A549 (cell line): ENCODE measurements around the gene SLC16A6.

ENCODE experiments used
- BCL3 ChIP-seq: fragments of >200 bp; sonication (Bioruptor Twin); formaldehyde crosslinking; IDR thresholded peaks from 3 replicates; pipeline ENCODE4 v1.6.1; 2016
- CHD2 ChIP-seq: fragments of 150-350 bp; IDR thresholded peaks from 2 replicates; pipeline ENCODE4 v1.6.1; 2014; ENCODE audit warnings: low read length; ENCODE audit not compliant: partially characterized antibody
- CTCF ChIP-seq: fragments of >200 bp; sonication (Bioruptor Twin); formaldehyde crosslinking; IDR thresholded peaks from 3 replicates; pipeline ENCODE4 v1.5.1; 2016
- HMGXB4 ChIP-seq: fragments of 250-450 bp; sonication (Bioruptor Pico); IDR thresholded peaks from 2 replicates; pipeline ENCODE4 v1.5.0; 2021; ENCODE audit warnings: mild to moderate bottlenecking, moderate library complexity, borderline replicate concordance
- KDM1A ChIP-seq: fragments of 200-600 bp; sonication (generic); IDR thresholded peaks from 2 replicates; pipeline ENCODE4 v1.6.1; 2016; ENCODE audit warnings: low read depth, mild to moderate bottlenecking
- MAX ChIP-seq: IDR thresholded peaks from 2 replicates; pipeline ENCODE4 v1.6.1; 2012
- NFE2L2 ChIP-seq: fragments of 150-350 bp; conservative IDR thresholded peaks from 2 replicates; pipeline ENCODE4 v1.6.1; 2014; ENCODE audit warnings: low read length
- NR3C1 ChIP-seq: fragments of >200 bp; sonication (Bioruptor Twin); formaldehyde crosslinking; IDR thresholded peaks from 3 replicates; pipeline ENCODE4 v1.6.1; 2017
- POLR2A ChIP-seq: IDR thresholded peaks from 2 replicates; pipeline ENCODE4 v1.6.1; 2012; ENCODE audit warnings: mild to moderate bottlenecking, low read length
- RCOR1 ChIP-seq: fragments of 150-350 bp; IDR thresholded peaks from 2 replicates; pipeline ENCODE4 v1.6.1; 2014; ENCODE audit warnings: antibody characterized with exemption, low read length, low read depth
- RNF2 ChIP-seq: fragments of 200-600 bp; sonication (generic); IDR thresholded peaks from 2 replicates; pipeline ENCODE4 v1.6.1; 2016; ENCODE audit warnings: low read depth, mild to moderate bottlenecking, antibody characterized with exemption, moderate library complexity, borderline replicate concordance
- USF2 ChIP-seq: fragments of 450-650 bp; IDR thresholded peaks from 2 replicates; pipeline ENCODE4 v1.6.1; 2014; ENCODE audit warnings: antibody characterized with exemption

- TF ChIP-seq CTCF (no peak), RNF2 (no peak), KDM1A (no peak), NR3C1 (no peak), HMGXB4 (no peak), BCL3 (no peak), NFE2L2 (no peak), POLR2A (no peak), RCOR1 (no peak), MAX (no peak), USF2 (no peak), CHD2 (no peak)
Observed at GRCh38 chr17:68238871-68239253, 52.1 kb downstream of the SLC16A6 start.
